ENCODE data around the gene RPS4Y1.
"Not testable (repeated sequence)": the region's sequence is repeated elsewhere in the genome, so short reads cannot be mapped to it uniquely, and the experiment has no call there.

RPS4Y1 gene

DNA sequence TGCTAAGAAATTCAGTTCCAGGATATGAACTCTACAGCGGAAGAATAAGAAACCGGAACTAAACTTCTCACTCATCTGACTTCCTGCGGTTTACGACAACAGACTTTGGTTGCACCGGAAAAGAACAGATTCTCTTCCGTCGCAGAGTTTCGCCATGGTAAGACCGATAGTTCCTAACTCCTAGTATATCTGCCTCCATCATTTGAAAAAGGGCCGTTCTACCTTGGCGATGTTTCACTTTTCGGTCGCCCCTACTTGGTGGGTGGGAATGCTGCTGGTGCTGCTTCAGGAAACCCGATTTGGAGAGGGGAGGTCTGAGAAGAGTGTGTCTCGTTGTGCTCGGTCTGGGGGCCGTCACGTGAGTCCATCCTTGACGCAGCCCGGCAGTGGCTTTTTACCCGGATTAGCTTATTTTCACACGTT is at the start of gene RPS4Y1:
RPS4Y1 (plus strand) TSS at position 132 of the 423 bp plus-strand sequence; CDS start at position 155, 23 bp downstream.
- H3K4me3 ChIP-seq (ENCODE audit: low read depth in 1 of 2, low read length in 2 of 2): peak within 1 kb of the TSS; percentile 90 to 92
- peaks cover 23 to 33% of the 10 kb centered on the region in 2 donors for H3K36me3 ChIP-seq (ENCODE audit: control insufficient read depth in 1 of 2, insufficient read depth in 2 of 2, low read length in 2 of 2)
- H3K4me1 ChIP-seq (ENCODE audit: control insufficient read depth in 1 of 2, insufficient read depth in 2 of 2, low read length in 2 of 2): peaks cover 4 to 5% of the 10 kb centered on the region in 2 donors
- H3K27ac ChIP-seq (ENCODE audit: low read depth, low read length): peak within 1 kb of the TSS; percentile 42
- no peaks in the 10 kb centered on the region for H3K27me3 ChIP-seq (ENCODE audit: control insufficient read depth in 1 of 2, insufficient read depth in 2 of 2, low read length in 2 of 2)
- no peaks in the 10 kb centered on the region for H3K9me3 ChIP-seq (ENCODE audit: control insufficient read depth in 1 of 2, low read length in 2 of 2)
- peak within 1 kb of the TSS; percentile 43 to 49 for H3K9ac ChIP-seq (ENCODE audit: low read depth in 1 of 2, low read length in 2 of 2)

DNA sequence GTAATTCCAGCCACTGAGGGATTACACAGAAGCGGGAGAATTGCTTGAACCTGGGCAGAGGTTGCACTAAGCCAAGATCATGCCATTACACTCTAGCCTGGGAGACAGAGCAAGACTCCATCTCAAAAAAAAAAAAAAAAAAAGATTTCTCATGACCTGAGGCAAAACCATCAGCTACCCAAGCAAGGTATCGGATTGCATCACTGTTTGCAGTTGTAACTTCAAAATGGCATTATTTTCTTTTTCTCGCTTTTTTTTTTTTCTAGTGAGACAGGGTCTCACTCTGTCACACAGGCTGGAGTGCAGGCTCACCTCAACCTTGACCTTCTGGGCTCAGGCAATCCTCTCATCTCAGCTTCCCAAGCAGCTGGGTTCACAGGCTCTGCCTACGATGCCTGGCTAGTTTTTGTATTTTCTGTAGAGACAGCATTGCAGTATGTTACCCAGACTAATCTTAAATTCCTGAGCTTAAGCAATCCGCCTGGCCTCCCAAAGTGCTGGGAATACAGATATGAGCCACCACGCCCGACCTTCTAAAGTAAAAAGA is 44.4 kb upstream of the RPS4Y1 start:
- no peak overlapping the region for H3K27ac ChIP-seq (ENCODE audit: low read depth, low read length)
- H3K4me1 ChIP-seq (ENCODE audit: control insufficient read depth in 1 of 2, insufficient read depth in 2 of 2, low read length in 2 of 2): no peaks in the 10 kb centered on the region
- no peak overlapping the region for H3K4me3 ChIP-seq (ENCODE audit: low read depth in 1 of 2, low read length in 2 of 2)
- H3K36me3 ChIP-seq (ENCODE audit: control insufficient read depth in 1 of 2, insufficient read depth in 2 of 2, low read length in 2 of 2): no peaks in the 10 kb centered on the region
- no peak overlapping the region for H3K9ac ChIP-seq (ENCODE audit: low read depth in 1 of 2, low read length in 2 of 2)
- H3K9me3 ChIP-seq (ENCODE audit: control insufficient read depth in 1 of 2, low read length in 2 of 2): no peaks in the 10 kb centered on the region
- H3K27me3 ChIP-seq (ENCODE audit: control insufficient read depth in 1 of 2, insufficient read depth in 2 of 2, low read length in 2 of 2): no peaks in the 10 kb centered on the region

DNA sequence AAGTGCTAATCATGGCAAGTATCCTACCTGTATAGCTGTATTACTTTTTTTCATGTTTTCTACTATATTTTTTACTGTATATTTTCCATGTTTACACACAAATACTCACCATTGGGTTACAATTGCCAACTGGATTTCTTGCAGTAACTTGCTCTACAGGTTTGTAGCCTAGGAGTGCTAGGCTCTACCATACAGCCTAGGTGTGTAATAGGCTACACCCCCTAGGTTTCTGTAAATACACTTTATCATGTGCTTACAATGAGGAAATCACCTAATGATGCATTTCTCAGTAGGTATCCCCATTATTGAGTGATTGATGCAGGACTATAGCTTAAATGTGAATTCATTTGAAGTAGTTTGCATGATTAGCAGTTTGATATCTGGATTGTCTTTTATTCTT is 43.4 kb upstream of the RPS4Y1 start:
- no peaks in the 10 kb centered on the region for H3K9me3 ChIP-seq (ENCODE audit: control insufficient read depth in 1 of 2, low read length in 2 of 2)
- H3K27me3 ChIP-seq (ENCODE audit: control insufficient read depth in 1 of 2, insufficient read depth in 2 of 2, low read length in 2 of 2): no peaks in the 10 kb centered on the region
- H3K36me3 ChIP-seq (ENCODE audit: control insufficient read depth in 1 of 2, insufficient read depth in 2 of 2, low read length in 2 of 2): no peaks in the 10 kb centered on the region
- no peak overlapping the region for H3K4me3 ChIP-seq (ENCODE audit: low read depth in 1 of 2, low read length in 2 of 2)
- H3K4me1 ChIP-seq (ENCODE audit: control insufficient read depth in 1 of 2, insufficient read depth in 2 of 2, low read length in 2 of 2): no peaks in the 10 kb centered on the region
- no peak overlapping the region for H3K9ac ChIP-seq (ENCODE audit: low read depth in 1 of 2, low read length in 2 of 2)
- H3K27ac ChIP-seq (ENCODE audit: low read depth, low read length): no peak overlapping the region

DNA sequence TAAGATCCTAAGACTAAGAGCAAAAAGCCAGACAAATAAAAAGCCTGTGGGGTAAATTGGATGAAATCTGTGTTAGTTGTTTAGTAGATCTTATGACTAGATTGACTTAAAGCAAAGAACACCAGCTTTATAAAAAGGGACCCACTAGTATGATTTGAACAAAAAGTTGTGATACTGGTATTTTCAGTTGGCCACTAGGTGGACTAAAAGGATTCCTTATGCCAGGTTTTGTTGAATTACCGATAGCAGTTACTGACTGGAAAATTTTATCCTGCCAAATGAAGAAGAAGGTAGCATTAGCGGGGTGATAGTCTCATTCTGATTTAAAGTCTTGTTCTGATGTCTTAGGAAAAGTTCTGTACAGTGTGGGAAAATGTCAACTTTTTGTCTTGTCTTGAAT is 41.2 kb upstream of the RPS4Y1 start:
- Histone ChIP-seq H3K4me1 (ENCODE audit: control insufficient read depth in 1 of 2, insufficient read depth in 2 of 2, low read length in 2 of 2) (no peaks in the 10 kb centered on the region), H3K27ac (ENCODE audit: low read depth, low read length) (no peak overlapping the region), H3K36me3 (ENCODE audit: control insufficient read depth in 1 of 2, insufficient read depth in 2 of 2, low read length in 2 of 2) (no peaks in the 10 kb centered on the region), H3K4me3 (ENCODE audit: low read depth in 1 of 2, low read length in 2 of 2) (no peak overlapping the region), H3K27me3 (ENCODE audit: control insufficient read depth in 1 of 2, insufficient read depth in 2 of 2, low read length in 2 of 2) (no peaks in the 10 kb centered on the region), H3K9me3 (ENCODE audit: control insufficient read depth in 1 of 2, low read length in 2 of 2) (no peaks in the 10 kb centered on the region), H3K9ac (ENCODE audit: low read depth in 1 of 2, low read length in 2 of 2) (no peak overlapping the region)

DNA sequence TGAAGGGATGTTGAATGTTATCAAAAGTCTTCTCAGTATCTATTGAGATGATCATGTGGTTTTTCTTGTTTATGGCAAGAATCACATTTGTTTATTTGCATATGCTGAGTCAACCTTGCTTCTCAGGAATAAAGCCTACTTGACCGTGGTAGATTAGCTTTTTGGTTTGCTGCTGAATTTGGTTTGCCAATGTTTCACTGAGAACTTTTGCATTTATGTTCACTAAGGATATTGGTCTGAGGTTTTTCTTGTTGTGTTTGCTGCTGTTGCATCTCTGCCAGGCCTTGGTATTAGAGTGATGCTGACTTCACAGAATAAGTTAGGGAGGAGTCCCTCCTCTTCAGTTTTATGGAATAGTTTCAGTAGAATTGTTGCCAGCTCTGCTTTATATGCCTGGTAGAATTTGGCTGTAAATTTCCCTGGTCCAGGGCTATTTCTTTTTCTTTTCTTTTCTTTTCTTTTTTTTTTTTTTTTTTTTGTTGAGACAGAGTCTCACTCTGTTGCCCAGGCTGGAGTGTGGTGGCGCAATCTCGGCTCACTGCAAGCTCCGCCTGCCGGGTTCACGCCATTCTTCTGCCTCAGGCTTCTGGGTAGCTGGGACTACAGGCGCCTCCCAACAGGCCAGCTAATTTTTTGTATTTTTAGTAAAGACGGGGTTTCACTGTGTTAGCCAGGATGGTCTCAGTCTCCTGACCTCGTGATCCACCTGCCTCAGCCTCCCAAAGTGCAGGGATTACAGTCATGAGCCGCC is 24.1 kb upstream of the RPS4Y1 start:
- not testable (repeated sequence) for H3K27me3 ChIP-seq (ENCODE audit: control insufficient read depth in 1 of 2, insufficient read depth in 2 of 2, low read length in 2 of 2); H3K9me3 ChIP-seq (ENCODE audit: control insufficient read depth in 1 of 2, low read length in 2 of 2); H3K36me3 ChIP-seq (ENCODE audit: control insufficient read depth in 1 of 2, insufficient read depth in 2 of 2, low read length in 2 of 2); H3K27ac ChIP-seq (ENCODE audit: low read depth, low read length); H3K9ac ChIP-seq (ENCODE audit: low read depth in 1 of 2, low read length in 2 of 2); H3K4me1 ChIP-seq (ENCODE audit: control insufficient read depth in 1 of 2, insufficient read depth in 2 of 2, low read length in 2 of 2); H3K4me3 ChIP-seq (ENCODE audit: low read depth in 1 of 2, low read length in 2 of 2)

DNA sequence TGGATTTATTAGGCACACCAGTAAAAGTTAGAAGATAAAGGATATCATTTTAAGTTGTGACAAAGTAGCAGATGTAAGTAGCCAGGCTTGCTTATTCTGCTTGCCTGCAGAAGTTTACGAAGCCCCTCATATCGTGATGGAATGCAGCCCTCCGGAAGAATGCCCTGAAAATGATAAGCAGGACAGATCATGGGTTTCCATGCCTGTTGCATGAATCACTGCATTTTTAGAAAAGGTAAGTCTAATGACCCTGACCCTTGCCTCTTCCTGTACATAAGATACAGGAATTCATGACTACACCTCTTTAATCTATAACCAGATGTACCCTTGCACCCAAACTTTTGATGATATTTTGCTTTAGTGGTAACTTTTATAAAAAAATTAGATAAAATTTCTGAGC is 16.9 kb upstream of the RPS4Y1 start:
- H3K9ac ChIP-seq (ENCODE audit: low read depth in 1 of 2, low read length in 2 of 2): no peak overlapping the region

DNA sequence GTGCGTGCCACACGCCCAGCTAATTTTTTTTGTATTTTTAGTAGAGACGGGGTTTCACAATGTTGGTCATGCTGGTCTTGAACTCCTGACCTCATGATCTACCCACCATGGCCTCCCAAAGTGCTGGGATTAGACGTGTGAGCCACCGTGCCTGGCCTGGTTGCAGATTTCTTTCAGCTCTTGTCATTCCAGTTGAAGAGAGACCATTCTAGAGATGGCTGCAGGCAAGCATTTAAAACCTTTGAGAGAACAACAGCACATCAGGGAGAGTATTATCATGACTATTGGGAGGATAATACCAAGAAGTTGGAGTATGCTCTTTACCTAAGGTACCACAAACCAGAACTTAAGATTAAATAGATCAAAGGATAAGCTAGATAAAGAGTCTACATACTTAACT is 12.9 kb upstream of the RPS4Y1 start:
- H3K27ac ChIP-seq (ENCODE audit: low read depth, low read length): no peak overlapping the region
- no peaks in the 10 kb centered on the region for H3K36me3 ChIP-seq (ENCODE audit: control insufficient read depth in 1 of 2, insufficient read depth in 2 of 2, low read length in 2 of 2)
- H3K27me3 ChIP-seq (ENCODE audit: control insufficient read depth in 1 of 2, insufficient read depth in 2 of 2, low read length in 2 of 2): no peaks in the 10 kb centered on the region
- no peaks in the 10 kb centered on the region for H3K9me3 ChIP-seq (ENCODE audit: control insufficient read depth in 1 of 2, low read length in 2 of 2)
- H3K9ac ChIP-seq (ENCODE audit: low read depth in 1 of 2, low read length in 2 of 2): no peak overlapping the region
- no peak overlapping the region for H3K4me3 ChIP-seq (ENCODE audit: low read depth in 1 of 2, low read length in 2 of 2)
- H3K4me1 ChIP-seq (ENCODE audit: control insufficient read depth in 1 of 2, insufficient read depth in 2 of 2, low read length in 2 of 2): no peaks in the 10 kb centered on the region

More for the DNA sequence above, 16.9 kb upstream of the RPS4Y1 start:
- Histone ChIP-seq H3K4me1 (ENCODE audit: control insufficient read depth in 1 of 2, insufficient read depth in 2 of 2, low read length in 2 of 2) (no peaks in the 10 kb centered on the region), H3K27me3 (ENCODE audit: control insufficient read depth in 1 of 2, insufficient read depth in 2 of 2, low read length in 2 of 2) (no peaks in the 10 kb centered on the region), H3K9me3 (ENCODE audit: control insufficient read depth in 1 of 2, low read length in 2 of 2) (no peaks in the 10 kb centered on the region), H3K4me3 (ENCODE audit: low read depth in 1 of 2, low read length in 2 of 2) (no peak overlapping the region), H3K36me3 (ENCODE audit: control insufficient read depth in 1 of 2, insufficient read depth in 2 of 2, low read length in 2 of 2) (no peaks in the 10 kb centered on the region), H3K27ac (ENCODE audit: low read depth, low read length) (no peak overlapping the region)

DNA sequence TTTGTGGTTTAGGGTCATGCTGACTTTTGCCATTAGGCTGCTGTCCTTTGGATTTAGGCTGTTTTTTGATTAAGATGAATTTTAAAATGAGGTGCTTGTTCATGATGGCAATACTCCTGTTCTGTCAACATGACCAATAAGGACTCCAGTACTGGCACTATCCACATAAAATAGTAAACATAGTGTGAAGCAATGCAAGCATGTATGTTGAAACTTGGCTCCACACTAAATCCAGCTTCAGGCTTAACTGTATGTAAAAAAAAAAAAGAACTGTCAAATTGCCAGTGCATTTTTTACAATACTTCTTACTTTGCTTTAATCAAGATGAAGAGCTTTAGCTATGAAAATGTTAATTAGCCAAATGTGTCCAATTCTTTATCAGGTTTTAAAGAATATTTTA is 6.2 kb upstream of the RPS4Y1 start:
- Histone ChIP-seq H3K27me3 (ENCODE audit: control insufficient read depth in 1 of 2, insufficient read depth in 2 of 2, low read length in 2 of 2) (no peaks in the 10 kb centered on the region), H3K36me3 (ENCODE audit: control insufficient read depth in 1 of 2, insufficient read depth in 2 of 2, low read length in 2 of 2) (no peaks in the 10 kb centered on the region), H3K9ac (ENCODE audit: low read depth in 1 of 2, low read length in 2 of 2) (no peak overlapping the region), H3K27ac (ENCODE audit: low read depth, low read length) (no peak overlapping the region), H3K9me3 (ENCODE audit: control insufficient read depth in 1 of 2, low read length in 2 of 2) (no peaks in the 10 kb centered on the region), H3K4me1 (ENCODE audit: control insufficient read depth in 1 of 2, insufficient read depth in 2 of 2, low read length in 2 of 2) (no peaks in the 10 kb centered on the region), H3K4me3 (ENCODE audit: low read depth in 1 of 2, low read length in 2 of 2) (no peak overlapping the region)

DNA sequence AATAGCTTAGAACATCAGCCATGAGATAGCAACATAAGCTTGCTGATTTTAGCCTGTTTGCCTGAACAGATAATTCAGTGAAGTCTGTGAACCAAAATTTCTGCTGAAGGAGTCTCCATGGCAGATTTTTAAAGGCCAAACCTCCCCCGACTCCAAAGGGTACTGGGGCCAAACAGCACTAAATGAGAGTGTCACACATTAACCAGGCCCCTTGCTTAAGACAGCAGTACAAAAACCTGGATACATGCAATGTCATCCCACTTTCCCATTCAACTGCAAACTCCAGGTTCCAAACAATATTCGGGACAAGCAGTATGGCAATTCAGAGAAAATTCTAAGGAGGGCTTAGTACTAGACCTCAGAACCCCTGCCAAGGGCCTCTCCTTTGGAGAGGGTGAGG is 4.3 kb upstream of the RPS4Y1 start:
- no peaks in the 10 kb centered on the region for H3K36me3 ChIP-seq (ENCODE audit: control insufficient read depth in 1 of 2, insufficient read depth in 2 of 2, low read length in 2 of 2)
- peaks cover 0 to 1% of the 10 kb centered on the region in 2 donors for H3K4me1 ChIP-seq (ENCODE audit: control insufficient read depth in 1 of 2, insufficient read depth in 2 of 2, low read length in 2 of 2)
- H3K9me3 ChIP-seq (ENCODE audit: control insufficient read depth in 1 of 2, low read length in 2 of 2): no peaks in the 10 kb centered on the region
- H3K27ac ChIP-seq (ENCODE audit: low read depth, low read length): no peak overlapping the region
- H3K4me3 ChIP-seq (ENCODE audit: low read depth in 1 of 2, low read length in 2 of 2): no peak overlapping the region
- no peak overlapping the region for H3K9ac ChIP-seq (ENCODE audit: low read depth in 1 of 2, low read length in 2 of 2)
- no peaks in the 10 kb centered on the region for H3K27me3 ChIP-seq (ENCODE audit: control insufficient read depth in 1 of 2, insufficient read depth in 2 of 2, low read length in 2 of 2)

DNA sequence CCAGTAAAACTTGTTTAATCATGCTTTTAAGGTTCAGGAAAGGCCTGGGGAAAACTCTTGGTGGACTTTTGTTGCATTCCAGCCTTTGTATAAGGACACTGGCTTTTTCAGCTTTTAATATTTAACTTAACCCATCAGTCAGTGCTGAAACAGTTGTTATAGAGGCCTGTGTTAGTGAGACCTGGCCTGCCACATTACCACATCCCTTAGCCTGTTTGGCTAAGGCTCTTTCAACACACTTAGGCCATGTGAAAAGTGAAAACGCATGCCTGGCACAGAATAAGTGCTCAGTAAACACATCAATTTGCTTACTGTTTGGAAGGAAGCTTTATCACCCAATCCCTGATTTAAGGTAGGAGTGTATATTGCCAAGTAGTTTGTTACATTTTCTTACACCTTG is 3.5 kb upstream of the RPS4Y1 start:
- no peak overlapping the region for H3K9ac ChIP-seq (ENCODE audit: low read depth in 1 of 2, low read length in 2 of 2)
- no peak overlapping the region for H3K4me3 ChIP-seq (ENCODE audit: low read depth in 1 of 2, low read length in 2 of 2)
- no peaks in the 10 kb centered on the region for H3K9me3 ChIP-seq (ENCODE audit: control insufficient read depth in 1 of 2, low read length in 2 of 2)
- H3K27me3 ChIP-seq (ENCODE audit: control insufficient read depth in 1 of 2, insufficient read depth in 2 of 2, low read length in 2 of 2): no peaks in the 10 kb centered on the region
- no peaks in the 10 kb centered on the region for H3K36me3 ChIP-seq (ENCODE audit: control insufficient read depth in 1 of 2, insufficient read depth in 2 of 2, low read length in 2 of 2)
- no peak overlapping the region for H3K27ac ChIP-seq (ENCODE audit: low read depth, low read length)
- peaks cover 4% of the 10 kb centered on the region in 2 donors for H3K4me1 ChIP-seq (ENCODE audit: control insufficient read depth in 1 of 2, insufficient read depth in 2 of 2, low read length in 2 of 2)

Measured in duodenal mucosa (tissue), 2 donors.